ENCODE results near the gene FBXW5. TPM values are rescaled to one million over a fixed set of nuclear protein-coding genes. Genes with fewer than 3 reads are reported as not detected.

FBXW5 gene
- total and polyA plus RNA-seq, 9 of the 15 experiments (the other 6 are each of a cell fraction or from before 2014, with no cell fraction given): 0.21 to 128 (median 37.0) TPM

DNA sequence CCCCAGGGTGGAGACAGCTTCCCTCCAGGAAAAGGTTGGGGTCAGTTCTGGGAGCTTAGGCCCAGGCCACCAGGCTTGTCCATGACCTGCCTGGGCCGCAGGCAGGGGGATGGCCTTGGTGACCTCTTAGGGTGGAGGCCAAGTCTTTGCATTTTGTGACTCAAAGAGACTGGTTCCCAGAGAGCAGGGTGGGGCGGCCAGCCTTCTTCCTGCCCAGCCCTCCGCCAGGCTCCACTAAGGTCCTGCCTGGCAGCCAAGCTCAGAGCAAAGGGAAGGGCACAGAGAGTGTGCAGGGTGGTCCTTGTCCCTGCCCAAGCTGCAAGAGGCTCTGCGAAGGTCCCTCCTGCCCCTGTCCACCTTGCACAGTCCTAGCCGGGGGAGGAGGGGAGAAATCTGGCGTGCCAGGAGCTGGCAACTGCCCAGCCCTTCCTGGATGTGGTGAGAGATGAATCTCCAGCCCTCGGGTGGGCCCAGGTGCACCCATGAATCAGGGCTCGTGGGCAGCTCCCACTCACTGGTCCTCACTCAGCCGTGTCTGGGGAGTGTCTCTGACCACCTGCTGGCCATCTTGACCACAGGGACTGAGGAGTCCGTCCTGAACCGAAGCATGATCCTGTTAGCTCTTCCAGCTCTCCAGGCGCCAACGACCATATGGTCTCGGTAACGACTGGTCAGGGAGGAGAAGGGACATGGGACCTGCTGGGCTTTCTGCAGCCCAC is 30.4 kb upstream of the FBXW5 start:
- no peaks in the 10 kb centered on the region for H3K9me1 ChIP-seq (ENCODE audit: control insufficient read depth, insufficient read depth, low read length)
- in situ Hi-C loops (cut with MboI): no loop called here
- H3K27ac ChIP-seq (ENCODE audit: extremely low read depth, low read depth, low read length): no peak overlapping the region
- H4K20me1 ChIP-seq (replicated peaks; ENCODE audit: control insufficient read depth, insufficient read depth, low read length): no peaks in the 10 kb centered on the region
- 46% methylated on average over 10 of the region's 15 CpGs for WGBS (ENCODE audit: insufficient coverage, low coverage, missing lambda C conversion rate)
- no peaks in the 10 kb centered on the region for H3K79me2 ChIP-seq (ENCODE audit: control insufficient read depth, insufficient read depth, low read length)
- intact Hi-C loops (cut with micrococcal nuclease): loop anchor here (2.0 kb wide), 1 partner anchor 60 kb away; no protein-coding TSS in a partner anchor
- H3K4me1 ChIP-seq (replicated peaks in 1 of 2; ENCODE audit: control insufficient read depth in 2 of 2, insufficient read depth in 2 of 2, low read length in 2 of 2): peaks cover 5 to 92% of the 10 kb centered on the region in 2 experiments; a peak in 4 of 5 replicates
- FAIRE-seq (no peak), ATAC-seq (no peak), DNase-seq (ENCODE audit: extremely low read depth in 1 of 4, low spot score in 3 of 4) (no peak)
- peak overlapping the region in 1 of 2 experiments; percentile 73; a peak in 2 of 4 replicates for H3K9ac ChIP-seq (ENCODE audit: insufficient read depth in 1 of 2, low read depth in 2 of 2, low read length in 2 of 2)
- no peaks in the 10 kb centered on the region for H3K36me3 ChIP-seq (ENCODE audit: control insufficient read depth, insufficient read depth, low read length)
- H3K27me3 ChIP-seq (ENCODE audit: control insufficient read depth in 2 of 2, insufficient read depth in 2 of 2, low read length in 2 of 2): no peaks in the 10 kb centered on the region
- CTCF ChIA-PET (ENCODE audit: low intra/inter-chr PET ratio): no interaction called here
- H3K4me3 ChIP-seq: no peak overlapping the region
- TF ChIP-seq NR2C1 (IDR thresholded peaks at IDR 0.05): no peak
- TF ChIP-seq NR2C1 (tag; IDR thresholded peaks at IDR 0.05): 0 out of 2 replicates have a peak, but pooled peaks have one; percentile 20
- no peak for TF ChIP-seq ZNF324 (CRISPR knock-in tag; IDR thresholded peaks at IDR 0.05)
- TF ChIP-seq CREM (IDR thresholded peaks at IDR 0.05; ENCODE audit: low read depth): no peak
- no peak for TF ChIP-seq ZNF124 (CRISPR knock-in tag; IDR thresholded peaks at IDR 0.05)
- TF ChIP-seq RBM15 (IDR thresholded peaks at IDR 0.05; ENCODE audit: insufficient read depth, low read length): no peak
- TF ChIP-seq ZSCAN32 (CRISPR knock-in tag; IDR thresholded peaks at IDR 0.05): no peak
- no TSS peak for BruUV-seq (replicated peaks)
- POLR2A ChIA-PET: interaction anchor here (0.6 to 1.6 kb wide), 8 partner anchors 10 to 706 kb away, joined by 3 to 6 read pairs (median 4); partner anchors contain the start of gene PAXX
- H3K9me3 ChIP-seq (replicated peaks; ENCODE audit: control insufficient read depth, insufficient read depth, low read depth, low read length): no peaks in the 10 kb centered on the region
- no peak overlapping the region for H3K4me2 ChIP-seq (ENCODE audit: insufficient read depth, low read length)
- peak overlapping the region; percentile 55; the same call in 1 of the 2 replicates for H2AFZ ChIP-seq (ENCODE audit: low read depth, low read length)

Data from K562 (cell line).